Muscle of leg (tissue), 11 donors: Measurements from ENCODE around the gene USP46. TPM values are rescaled to one million over a fixed set of nuclear protein-coding genes. Genes with fewer than 3 reads are reported as not detected.

Experiments used
- DNase-seq: peaks from one replicate; pipeline ENCODE4 v3.0.0; 2013
- H3K27ac ChIP-seq: one replicate; pipeline ENCODE4 v1.5.1; 2013; ENCODE audit warnings: mild to moderate bottlenecking, low read length, control low read depth
- H3K27me3 ChIP-seq: one replicate; pipeline ENCODE4 v1.6.1; 2013; ENCODE audit warnings: low read length; ENCODE audit not compliant: control insufficient read depth, insufficient read depth
- H3K36me3 ChIP-seq: one replicate; pipeline ENCODE4 v1.6.1; 2013; ENCODE audit warnings: low read length; ENCODE audit not compliant: control insufficient read depth, insufficient read depth
- H3K4me1 ChIP-seq: one replicate; pipeline ENCODE4 v1.6.1; 2013; ENCODE audit warnings: low read length; ENCODE audit not compliant: control insufficient read depth, insufficient read depth
- H3K4me3 ChIP-seq: one replicate; pipeline ENCODE4 v1.5.1; 2013; ENCODE audit warnings: low read length, control low read depth
- H3K9me3 ChIP-seq: replicated peaks from 2 replicates; pipeline ENCODE4 v1.6.1; 2013; ENCODE audit warnings: low read depth, low read length; ENCODE audit not compliant: control insufficient read depth
- WGBS: methylation state at CpG from one replicate; pipeline ENCODE4 v1.1.5; 2013; ENCODE audit warnings: missing lambda C conversion rate; ENCODE audit not compliant: insufficient coverage; 5-methylcytosine and 5-hydroxymethylcytosine counted together
- polyA plus RNA-seq, 8 donors: library from polyadenylated mRNA; unstranded; fragments of 120-200 nt; gene quantifications; one replicate each; pipeline versions ENCODE4 v1.2.1 to v1.2.3, GENCODE V29; 2013; ENCODE audit warnings: inconsistent platforms in 1 of 8, low replicate concordance in 1 of 8; ENCODE audit not compliant: insufficient read length in 8 of 8, insufficient read depth in 1 of 8
- total RNA-seq: library from RNA; stranded (reverse); fragments of 120-200 nt; gene quantifications from one replicate; pipeline ENCODE4 v1.2.4, GENCODE V29; 2013

USP46 gene
- total and polyA plus RNA-seq, 9 donors: 19.5 to 27.3 (median 25.3) TPM

DNA sequence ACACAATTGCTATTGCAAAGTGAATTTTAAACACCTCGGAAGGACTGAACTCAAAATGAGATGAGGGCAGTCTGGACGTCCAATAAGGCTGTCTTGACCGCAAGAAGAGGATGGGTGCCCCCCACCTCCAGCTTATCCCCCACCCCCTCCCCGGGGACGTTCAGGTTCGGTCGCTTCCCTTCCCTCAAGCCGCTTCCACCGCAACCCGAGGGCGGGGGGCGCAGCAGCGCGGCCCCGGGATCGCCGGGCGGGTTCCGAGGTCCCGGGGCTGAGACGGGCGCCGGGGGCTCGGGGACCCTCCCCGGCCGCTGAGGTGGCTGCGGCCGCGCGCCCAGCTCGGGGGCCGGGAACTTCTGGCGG lies 480 bp downstream of the USP46 start:
- peak; percentile 40 for DNase-seq
- H3K27ac ChIP-seq: no peak overlapping the region

DNA sequence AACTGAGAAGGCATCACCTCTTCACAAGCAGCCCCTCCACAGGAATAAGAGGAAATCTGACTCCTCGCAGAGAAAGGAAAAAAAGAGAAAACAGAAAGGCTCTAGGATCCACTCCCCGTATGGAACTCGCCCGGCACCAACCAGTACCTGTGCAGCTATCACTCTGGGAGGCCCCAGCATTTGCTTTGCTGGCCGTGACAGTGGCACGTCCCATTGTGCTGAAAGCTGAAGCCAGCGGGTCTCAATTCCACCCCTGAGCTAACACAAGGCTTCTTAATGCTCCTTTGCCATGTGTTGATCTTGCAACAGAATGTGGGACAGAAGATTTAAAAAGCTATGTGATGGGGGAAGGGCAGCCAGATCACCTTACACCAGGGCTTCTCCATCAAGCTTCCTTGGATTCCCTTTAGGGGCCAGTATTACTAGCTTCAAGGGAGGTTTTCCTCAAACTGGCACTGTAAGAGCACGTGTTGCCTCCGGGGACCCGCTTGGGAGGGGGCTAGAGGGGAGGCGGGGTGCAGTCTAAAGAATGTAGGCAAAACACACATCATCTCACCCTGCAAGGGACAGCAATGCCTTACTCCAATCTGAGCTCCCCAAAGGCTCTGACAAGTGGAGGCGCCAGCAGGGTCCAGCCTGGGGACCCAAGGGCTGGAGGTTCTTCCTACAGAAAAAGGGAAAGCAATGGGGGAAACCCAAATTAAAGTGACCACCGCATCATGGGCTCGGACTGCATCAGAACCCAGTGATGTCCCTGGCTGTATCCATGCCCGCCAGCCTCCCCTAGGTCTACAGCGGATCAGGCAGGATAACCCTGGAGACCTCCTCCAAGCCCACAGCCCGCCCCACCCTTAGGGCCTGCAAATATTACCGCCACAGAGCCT lies 1.2 kb downstream of the USP46 start:
- Histone ChIP-seq H3K9me3 (peaks cover 2% of the 10 kb centered on the region), H3K27me3 (no peaks in the 10 kb centered on the region), H3K4me3 (peak overlapping the region; percentile 77), H3K36me3 (peaks cover 6% of the 10 kb centered on the region), H3K27ac (peak overlapping the region; percentile 2), H3K4me1 (peaks cover 21% of the 10 kb centered on the region)
- peak; percentile 65 for DNase-seq
- 10% methylated on average over 11 of the region's 18 CpGs for WGBS

More for the DNA sequence above, 480 bp downstream of the USP46 start:
- peaks cover 8% of the 10 kb centered on the region for H3K36me3 ChIP-seq
- H3K4me1 ChIP-seq: peaks cover 21% of the 10 kb centered on the region
- H3K4me3 ChIP-seq: peak overlapping the region; percentile 77
- no peaks in the 10 kb centered on the region for H3K27me3 ChIP-seq
- under 1% methylated on average over 30 of the region's 33 CpGs for WGBS
- peaks cover 7% of the 10 kb centered on the region for H3K9me3 ChIP-seq

DNA sequence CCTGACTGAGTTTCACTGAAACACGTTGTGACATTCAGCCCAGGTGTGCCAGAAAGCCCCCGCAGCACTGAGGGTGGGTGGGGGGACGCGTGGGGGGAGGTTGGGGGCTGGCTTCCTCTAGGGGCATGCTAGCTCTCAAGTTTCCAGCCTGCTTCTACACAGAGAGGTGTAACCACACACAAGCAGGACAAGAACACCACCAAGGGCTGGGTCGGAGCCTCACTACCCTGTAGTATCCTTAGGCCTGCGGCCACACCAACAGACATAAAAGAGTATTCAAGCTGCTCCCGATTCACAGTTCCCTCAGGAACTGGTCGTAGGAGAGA lies 1.8 kb downstream of the USP46 start:
- peak overlapping the region; percentile 2 for H3K27ac ChIP-seq
- WGBS: 50% methylated on average over 1 of the region's 8 CpGs
- no peak for DNase-seq
- peaks cover 5% of the 10 kb centered on the region for H3K36me3 ChIP-seq
- H3K4me3 ChIP-seq: no peak overlapping the region
- H3K27me3 ChIP-seq: no peaks in the 10 kb centered on the region
- H3K4me1 ChIP-seq: peaks cover 21% of the 10 kb centered on the region
- no peaks in the 10 kb centered on the region for H3K9me3 ChIP-seq

DNA sequence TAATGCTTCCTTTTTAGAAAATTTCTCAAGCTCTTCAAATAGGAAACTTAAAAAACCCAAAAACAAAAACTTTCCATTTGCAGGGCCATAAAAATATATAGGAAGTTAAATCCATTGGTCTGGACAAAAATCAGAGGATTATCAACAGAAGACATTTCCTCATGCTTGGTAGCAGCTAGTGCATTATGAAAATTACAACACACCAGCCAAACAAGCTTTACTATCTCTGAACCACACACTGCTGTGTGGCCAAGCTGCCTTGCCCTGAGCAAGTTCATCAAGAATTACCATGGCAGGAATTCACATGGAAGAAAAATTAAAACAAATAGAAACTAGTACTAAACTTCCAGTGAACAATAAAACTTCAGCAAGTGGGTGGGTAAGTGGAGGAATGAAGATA lies 3.6 kb downstream of the USP46 start:
- Histone ChIP-seq H3K9me3 (no peaks in the 10 kb centered on the region), H3K4me1 (peaks cover 21% of the 10 kb centered on the region), H3K36me3 (peaks cover 2% of the 10 kb centered on the region), H3K27me3 (no peaks in the 10 kb centered on the region), H3K27ac (no peak overlapping the region), H3K4me3 (no peak overlapping the region)
- peak; percentile 33 for DNase-seq

DNA sequence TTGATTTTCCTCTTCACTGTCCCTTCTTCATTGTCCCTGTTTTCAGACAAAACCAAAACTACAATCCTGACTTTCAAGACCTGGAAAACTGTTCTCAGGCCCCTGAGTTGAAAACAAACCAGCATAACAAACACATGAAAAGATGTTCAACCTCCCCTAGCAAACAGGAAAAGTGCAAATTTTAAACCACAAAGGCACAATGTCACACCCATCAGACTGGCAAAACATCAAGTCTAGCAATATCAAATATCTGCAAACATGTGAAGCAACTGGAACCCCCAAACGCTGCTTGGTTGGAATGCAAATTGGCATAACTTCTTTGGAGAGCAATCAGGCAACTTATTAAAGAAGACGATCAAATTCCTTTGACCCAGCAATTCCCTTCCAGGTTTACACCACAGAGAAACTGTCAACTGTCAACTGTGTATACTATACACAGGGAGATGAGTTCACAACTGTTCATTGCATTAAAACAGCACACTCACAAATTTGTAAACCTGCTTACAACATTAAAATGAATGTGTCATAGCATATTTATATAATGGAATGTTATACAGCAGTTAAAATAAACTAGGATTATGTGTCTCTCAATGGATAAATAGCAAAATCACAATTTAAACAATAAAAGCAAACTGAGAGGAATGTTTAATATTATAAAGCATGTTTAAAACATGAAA lies 7.0 kb downstream of the USP46 start:
- Histone ChIP-seq H3K36me3 (peaks cover 8% of the 10 kb centered on the region), H3K27me3 (no peaks in the 10 kb centered on the region), H3K9me3 (no peaks in the 10 kb centered on the region), H3K27ac (no peak overlapping the region), H3K4me1 (peaks cover 4% of the 10 kb centered on the region), H3K4me3 (no peak overlapping the region)
- WGBS: 60% methylated on average over 1 of the region's 2 CpGs
- no peak for DNase-seq

DNA sequence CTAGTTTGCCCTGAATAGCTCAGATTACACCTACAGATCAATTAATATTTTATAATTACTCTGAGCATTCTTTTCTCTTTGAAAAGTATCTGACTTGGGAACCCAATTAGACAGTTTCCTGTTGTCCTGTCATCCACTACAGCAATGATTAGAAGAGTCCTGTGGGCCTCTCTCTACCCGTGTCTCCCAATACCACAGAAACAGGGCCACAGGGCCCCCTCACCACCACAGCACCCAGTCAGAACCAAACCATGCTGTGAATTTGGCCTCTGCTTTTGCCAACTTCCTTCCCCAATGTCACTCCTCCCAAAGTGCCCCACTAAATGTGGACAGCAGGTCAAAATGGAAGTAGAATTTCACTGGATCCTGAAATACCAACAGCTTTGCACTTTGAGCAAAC lies 10.3 kb downstream of the USP46 start:
- H3K27me3 ChIP-seq: no peaks in the 10 kb centered on the region
- H3K36me3 ChIP-seq: peaks cover 8% of the 10 kb centered on the region
- H3K27ac ChIP-seq: no peak overlapping the region
- no peak for DNase-seq
- H3K4me3 ChIP-seq: no peak overlapping the region
- 60% methylated on average over 1 of the region's 1 CpG for WGBS
- H3K4me1 ChIP-seq: peaks cover 2% of the 10 kb centered on the region
- H3K9me3 ChIP-seq: no peaks in the 10 kb centered on the region

DNA sequence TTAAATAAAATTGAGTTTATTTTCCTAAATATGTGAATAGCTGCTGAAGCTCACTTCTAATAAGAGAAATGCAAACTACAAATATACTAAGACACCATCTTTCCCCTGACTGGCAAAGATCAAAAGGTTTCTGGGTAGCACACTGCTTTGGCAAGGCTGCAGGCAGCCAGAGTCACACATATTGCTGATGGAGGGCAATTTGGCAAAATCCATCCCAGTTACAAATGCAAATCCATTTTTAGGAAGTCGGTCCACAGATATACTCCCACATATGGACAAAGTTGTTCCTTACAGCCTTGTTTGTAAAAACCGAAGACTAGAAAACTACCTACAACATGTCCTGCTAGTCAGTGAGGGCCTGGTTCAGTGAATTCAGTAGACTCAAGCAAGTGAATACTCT lies 12.4 kb downstream of the USP46 start:
- Histone ChIP-seq H3K4me1 (peaks cover 5% of the 10 kb centered on the region), H3K27ac (no peak overlapping the region), H3K36me3 (peaks cover 6% of the 10 kb centered on the region), H3K4me3 (no peak overlapping the region), H3K27me3 (no peaks in the 10 kb centered on the region), H3K9me3 (no peaks in the 10 kb centered on the region)
- DNase-seq: no peak
- 86% methylated on average over 2 of the region's 2 CpGs for WGBS

DNA sequence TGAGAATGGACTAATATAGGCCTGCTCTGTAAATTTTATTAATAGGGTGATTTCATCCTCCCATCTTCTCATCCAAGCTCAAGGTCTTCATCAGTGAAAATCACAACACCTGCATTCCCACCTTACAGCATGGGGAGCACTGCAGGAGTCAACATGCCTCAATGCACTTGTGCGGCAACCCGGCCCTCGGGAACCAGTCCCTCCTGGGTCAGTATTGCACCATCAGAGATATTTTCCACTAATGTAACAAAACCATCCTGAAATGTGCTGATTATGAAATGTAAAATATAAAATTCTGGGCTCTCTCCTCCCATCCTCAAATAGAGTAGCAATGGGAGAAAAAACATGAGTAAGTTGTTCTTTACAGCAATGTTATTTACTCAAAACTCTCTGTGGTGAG lies 13.0 kb downstream of the USP46 start:
- Histone ChIP-seq H3K9me3 (no peaks in the 10 kb centered on the region), H3K27ac (no peak overlapping the region), H3K27me3 (no peaks in the 10 kb centered on the region), H3K4me1 (peaks cover 8% of the 10 kb centered on the region), H3K36me3 (peaks cover 6% of the 10 kb centered on the region), H3K4me3 (no peak overlapping the region)
- DNase-seq: no peak
- WGBS: no CpG with 5 or more reads among the region's 3 CpGs

DNA sequence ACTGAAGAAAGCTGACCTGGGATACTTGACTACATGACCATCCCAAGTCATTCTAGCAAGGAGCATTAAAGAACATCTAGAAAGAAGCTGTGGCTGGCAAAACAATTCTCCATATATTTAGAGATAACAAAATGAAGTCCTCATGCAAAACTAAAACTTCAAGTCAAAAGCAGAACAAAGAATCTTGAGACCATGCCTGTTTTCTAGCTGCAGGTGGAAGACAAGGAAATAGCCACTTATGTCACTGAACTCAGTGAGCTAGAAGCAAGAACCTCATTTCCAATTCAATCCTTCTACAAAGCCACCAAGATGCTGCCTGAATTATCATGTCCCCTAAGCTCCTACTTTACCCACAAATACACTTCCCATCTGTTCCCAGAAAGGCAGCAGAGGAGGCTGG lies 13.8 kb downstream of the USP46 start:
- Histone ChIP-seq H3K4me1 (peaks cover 10% of the 10 kb centered on the region), H3K27me3 (no peaks in the 10 kb centered on the region), H3K4me3 (no peak overlapping the region), H3K9me3 (no peaks in the 10 kb centered on the region), H3K36me3 (peaks cover 6% of the 10 kb centered on the region), H3K27ac (no peak overlapping the region)
- DNase-seq: no peak

DNA sequence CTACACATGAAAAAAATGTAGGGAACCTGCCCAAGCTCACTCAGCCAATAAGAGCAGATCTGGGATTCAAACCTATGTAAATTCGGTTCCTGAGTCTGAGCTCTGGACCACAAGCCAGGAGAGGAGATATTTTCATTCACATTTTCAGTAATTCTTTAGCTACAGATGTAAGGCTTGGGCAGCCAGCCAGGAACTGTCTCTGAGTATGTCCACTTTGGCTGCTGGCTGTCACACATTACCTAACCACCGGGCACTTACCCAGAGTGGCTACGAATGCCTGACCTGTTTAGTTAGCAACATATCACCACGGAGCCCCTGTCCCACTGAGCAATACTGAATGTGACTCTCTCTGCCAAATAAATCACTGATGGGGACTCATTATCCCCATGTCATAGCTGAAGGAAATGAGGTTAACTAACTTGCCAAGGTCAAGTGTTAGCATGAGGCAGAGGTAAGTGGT lies 15.3 kb downstream of the USP46 start:
- WGBS: 12% methylated on average over 2 of the region's 4 CpGs
- Histone ChIP-seq H3K36me3 (peaks cover under 1% of the 10 kb centered on the region), H3K27ac (no peak overlapping the region), H3K27me3 (no peaks in the 10 kb centered on the region), H3K9me3 (no peaks in the 10 kb centered on the region), H3K4me3 (no peak overlapping the region), H3K4me1 (peaks cover 10% of the 10 kb centered on the region)
- peak; percentile 79 for DNase-seq
